Right forelimb (tissue), 1 donor: ENCODE measurements around the gene GRK5.

ENCODE experiments used
- DNase-seq: peaks from one replicate; pipeline ENCODE4 v3.0.0-alpha.2; 2018

GRK5 gene

GRCh38 chr10:119199231-119199992 lies 8.0 kb upstream of the GRK5 start:
- peak; percentile 77 for DNase-seq

- DNase-seq: no peak
Measured at GRCh38 chr10:119201233-119201632, 6.1 kb upstream of the GRK5 start.

- no peak for DNase-seq
Measured at GRCh38 chr10:119203006-119203405, 4.4 kb upstream of the GRK5 start.

DNA sequence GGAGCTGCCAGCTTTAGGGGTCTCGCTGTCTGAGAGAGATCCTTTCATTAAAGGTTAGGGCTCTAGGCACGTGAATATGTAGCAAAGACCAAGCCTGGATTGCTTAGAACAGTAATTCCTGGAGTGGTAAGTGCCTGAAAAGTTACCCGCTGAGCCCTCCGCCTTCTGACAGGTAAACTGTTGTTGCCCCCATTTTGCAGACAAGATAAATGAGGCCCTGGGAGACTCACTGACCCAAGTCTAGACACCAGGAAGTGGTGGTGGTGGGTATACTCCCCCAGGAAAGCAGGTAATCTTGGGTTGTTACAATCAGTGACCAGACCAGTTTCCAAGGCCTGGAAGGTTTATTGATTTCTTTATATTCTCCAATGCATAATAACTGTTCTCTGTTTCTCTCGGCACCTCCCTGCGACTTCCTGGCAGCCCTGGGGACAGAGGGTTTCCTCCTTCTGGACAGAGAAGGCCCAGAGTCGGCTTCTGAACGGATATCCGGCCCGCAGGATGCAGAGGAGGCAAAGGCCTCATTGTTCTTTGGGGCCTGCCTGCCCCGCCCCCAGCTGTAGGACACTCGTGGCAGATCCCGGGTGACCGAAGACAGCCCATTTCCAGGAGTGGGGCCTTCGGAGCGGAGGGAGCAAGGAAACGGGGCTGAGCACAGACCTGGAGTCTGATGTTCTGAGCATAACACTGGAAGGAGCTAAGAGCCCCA lies 1.3 kb upstream of the GRK5 start:
- no peak for DNase-seq

- peak; percentile 88 for DNase-seq
Measured at GRCh38 chr10:119206603-119207365, 587 bp upstream of the GRK5 start.

DNA sequence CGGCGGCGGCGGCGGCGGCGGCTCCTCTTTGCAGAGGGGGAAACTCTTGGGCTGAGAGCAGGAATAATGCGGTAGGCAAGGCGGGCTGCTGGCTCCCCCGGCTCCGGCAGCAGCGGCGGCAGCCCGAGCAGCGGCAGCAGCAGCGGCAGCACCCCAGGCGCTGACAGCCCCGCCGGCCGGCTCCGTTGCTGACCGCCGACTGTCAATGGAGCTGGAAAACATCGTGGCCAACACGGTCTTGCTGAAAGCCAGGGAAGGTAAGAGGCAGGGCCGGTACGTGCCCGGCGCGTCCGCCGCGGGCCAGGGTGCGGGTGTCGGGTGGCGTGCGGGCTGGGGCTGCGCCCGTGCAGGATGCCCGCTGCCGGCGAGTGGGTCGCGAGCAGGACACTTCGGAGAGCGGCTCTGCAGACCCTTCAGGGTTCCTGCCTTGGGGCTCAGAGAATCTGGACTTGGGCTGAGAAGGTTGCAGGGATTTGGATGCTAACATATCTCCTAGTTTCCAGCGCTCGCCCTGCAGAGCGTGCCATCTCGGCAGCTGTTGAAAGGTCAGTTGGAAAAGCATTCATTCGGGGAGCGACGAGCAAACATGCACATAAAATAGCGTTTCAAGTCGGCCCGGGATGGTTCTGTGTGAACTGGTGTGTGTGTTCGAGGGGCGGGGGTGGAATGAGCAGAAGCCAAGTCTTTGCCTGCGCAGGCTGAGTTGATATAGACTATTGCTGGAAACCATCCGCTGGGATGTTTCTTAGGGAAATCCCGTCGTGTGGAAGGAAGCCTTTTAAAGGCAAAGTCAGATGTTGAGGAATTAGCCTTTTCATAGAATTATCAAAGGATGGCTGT lies 562 bp downstream of the GRK5 start:
- DNase-seq: peak; percentile 76

- no peak for DNase-seq
Measured at GRCh38 chr10:119208553-119208940, 1.2 kb downstream of the GRK5 start.

GRCh38 chr10:119209035-119209735 lies 1.8 kb downstream of the GRK5 start:
- peak; percentile 73 for DNase-seq

GRCh38 chr10:119209736-119210355 lies 2.5 kb downstream of the GRK5 start:
- DNase-seq: no peak

DNA sequence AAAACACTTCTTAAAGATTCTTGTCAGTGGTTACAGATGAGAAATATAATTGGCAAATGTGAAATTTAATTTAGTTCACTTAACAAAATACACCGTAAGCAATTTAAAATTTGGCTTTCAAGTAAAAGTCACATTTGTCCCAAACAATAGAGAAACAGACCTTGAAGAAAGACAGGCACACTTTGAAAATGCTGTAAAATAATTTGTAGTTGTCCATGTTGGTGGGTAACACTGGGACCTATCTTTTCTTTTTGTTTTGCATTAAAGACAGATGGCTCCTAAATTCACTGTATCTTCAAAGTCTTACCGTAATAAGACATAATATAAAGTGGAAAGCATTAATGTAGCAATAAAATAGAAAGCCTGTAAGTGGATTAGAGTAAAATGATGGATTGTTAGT lies 3.3 kb downstream of the GRK5 start:
- no peak for DNase-seq

DNA sequence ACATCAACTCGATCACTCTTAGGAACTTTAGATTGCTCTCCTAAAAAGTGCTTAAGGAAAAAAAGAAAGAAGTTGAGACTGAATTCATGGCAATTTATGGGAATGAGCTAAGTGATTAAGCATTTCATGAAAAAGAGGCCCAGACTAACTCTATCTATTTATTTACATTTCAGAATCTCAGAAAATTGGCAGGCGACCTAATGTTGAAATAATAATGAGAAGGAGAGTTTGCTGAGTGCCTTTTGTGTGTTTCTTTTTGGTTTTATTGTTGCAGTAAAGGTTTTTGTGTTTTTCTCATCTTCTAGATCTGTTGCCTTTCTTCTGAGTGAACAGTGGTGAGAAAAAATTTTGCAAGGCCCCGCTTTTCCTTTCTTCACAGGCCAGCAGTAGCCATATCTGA lies 3.8 kb downstream of the GRK5 start:
- DNase-seq: no peak

- no peak for DNase-seq
Measured at GRCh38 chr10:119211625-119212441, 4.5 kb downstream of the GRK5 start.

DNA sequence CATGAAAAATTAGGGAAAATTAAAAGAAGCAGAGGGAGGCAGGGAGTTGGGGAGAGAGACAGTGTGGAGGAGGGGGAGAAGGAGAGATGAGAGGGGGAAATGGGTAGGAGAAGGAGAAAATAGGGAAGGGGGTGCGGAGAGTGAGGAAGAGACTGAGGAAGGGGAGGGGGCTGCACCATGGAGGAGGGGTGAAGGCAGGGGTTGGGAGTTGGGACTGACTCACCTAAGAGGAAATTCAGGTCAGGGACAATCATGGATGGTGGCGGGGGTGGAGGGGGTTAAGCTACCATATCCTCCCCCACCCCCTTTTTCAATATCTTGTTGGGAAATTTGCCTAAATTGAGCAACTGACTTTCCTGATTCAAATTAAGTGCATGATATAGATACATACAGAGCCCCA lies 8.0 kb downstream of the GRK5 start:
- DNase-seq: no peak

- DNase-seq: no peak
Measured at GRCh38 chr10:119216127-119216526, 8.8 kb downstream of the GRK5 start.

- no peak for DNase-seq
Measured at GRCh38 chr10:119217401-119217800, 10.0 kb downstream of the GRK5 start.

GRCh38 chr10:119217991-119218490 lies 10.7 kb downstream of the GRK5 start:
- DNase-seq: no peak

DNA sequence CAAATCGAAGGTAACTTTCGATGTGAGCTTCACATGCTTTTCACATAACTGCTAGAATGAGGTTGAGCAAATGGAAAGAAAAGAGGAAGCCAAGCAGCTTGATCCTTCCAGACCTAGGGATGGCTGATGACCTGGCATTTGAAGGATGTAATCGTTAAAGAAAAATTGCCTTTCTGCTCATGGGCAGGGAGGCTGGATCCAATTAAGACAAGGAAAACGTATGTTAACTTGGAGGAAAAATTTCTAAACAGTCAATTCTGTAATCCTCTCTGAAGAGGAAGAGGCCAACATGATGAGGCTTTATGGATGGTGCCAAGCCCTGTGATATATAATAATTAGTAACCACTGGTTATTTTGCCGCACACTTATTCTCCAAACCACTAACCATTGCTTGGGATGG lies 12.5 kb downstream of the GRK5 start:
- DNase-seq: no peak

DNA sequence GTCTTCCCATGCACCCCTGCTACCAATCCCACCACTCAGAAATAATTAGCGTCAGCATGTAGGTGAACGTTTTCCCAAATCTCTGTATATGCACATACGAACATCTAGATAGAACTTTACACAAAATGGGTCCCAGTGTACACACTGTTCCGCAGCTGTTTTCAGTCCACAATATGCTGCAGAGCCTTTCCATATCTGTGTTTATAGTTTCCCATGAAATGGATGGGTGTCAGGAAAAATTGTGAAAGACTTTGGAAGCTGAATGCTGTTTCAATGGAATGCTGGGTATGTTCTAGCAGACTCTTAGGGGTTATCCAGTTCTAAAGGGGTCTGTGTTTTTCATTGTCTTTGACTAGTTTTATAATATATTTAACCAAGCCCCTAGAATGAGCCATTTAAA lies 13.8 kb downstream of the GRK5 start:
- DNase-seq: no peak

DNA sequence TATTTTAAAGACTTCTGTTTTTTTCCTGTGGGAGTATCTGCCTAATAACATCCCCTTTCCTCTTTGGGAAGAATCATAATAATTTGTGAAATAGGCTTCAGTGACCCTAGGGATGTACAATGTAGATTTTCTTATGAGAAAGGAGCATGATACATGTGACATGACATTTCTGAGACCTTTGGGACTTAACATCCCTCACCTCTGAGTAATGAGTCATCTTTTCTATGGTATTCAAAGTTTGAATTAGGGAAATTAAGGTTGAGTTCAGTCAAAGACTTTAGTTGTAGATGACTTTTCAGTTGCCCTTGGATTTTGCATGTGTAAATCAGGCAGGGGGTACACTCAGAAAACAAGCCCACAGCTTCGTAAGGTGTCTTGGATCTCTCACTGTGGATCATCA lies 14.3 kb downstream of the GRK5 start:
- no peak for DNase-seq

GRCh38 chr10:119222537-119222936 lies 15.2 kb downstream of the GRK5 start:
- DNase-seq: peak; percentile 53

DNA sequence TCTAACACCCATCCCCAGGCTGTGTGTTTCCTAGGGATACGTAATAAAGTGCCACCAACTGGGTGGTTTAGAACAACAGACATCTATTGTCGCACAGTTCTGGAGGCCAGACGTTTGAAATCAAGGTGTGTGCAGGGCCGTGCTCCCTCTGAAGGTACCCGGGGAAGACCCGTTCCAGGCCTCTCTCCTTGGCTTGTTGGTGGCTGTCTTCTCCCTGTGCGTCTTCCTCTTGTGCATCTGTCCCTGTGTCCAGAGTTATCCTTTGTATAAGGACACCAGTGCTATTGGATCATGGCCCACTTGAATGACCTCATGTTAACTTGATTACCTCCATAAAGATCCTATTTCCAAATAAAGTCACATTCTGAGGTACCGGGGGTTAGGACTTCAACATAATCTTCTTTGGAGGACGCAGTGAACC lies 15.6 kb downstream of the GRK5 start:
- DNase-seq: no peak
